ENCODE measurements around the gene HECTD4. TPM values are rescaled to one million over a fixed set of nuclear protein-coding genes. Genes with fewer than 3 reads are reported as not detected.

Gene HECTD4
- polyA plus RNA-seq, 1 experiment: 7.3 TPM

DNA sequence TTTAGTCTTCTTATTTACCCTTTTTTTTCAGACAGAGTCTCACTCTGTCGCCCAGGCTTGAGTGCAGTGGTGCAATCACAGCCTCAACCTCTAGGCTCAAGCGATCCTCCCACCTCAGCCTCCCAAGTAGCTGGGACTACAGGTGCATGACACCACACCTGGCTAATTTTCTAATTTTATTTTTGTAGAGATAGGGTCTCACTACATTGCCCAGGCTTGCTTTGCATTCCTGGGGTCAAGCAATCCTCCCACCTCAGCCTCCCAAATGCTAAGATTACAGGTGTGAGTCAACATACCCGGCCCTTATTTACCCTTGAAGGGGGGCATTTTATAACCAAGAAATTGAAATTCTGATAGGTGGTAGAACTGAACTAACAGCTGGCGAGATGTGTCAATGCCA is 21.0 kb downstream of the HECTD4 start:
- Histone ChIP-seq H3K4me3 (ENCODE audit: low read depth, low read length) (no peak overlapping the region), H3K27me3 (ENCODE audit: control insufficient read depth, insufficient read depth, low read length) (no peaks in the 10 kb centered on the region), H3K36me3 (ENCODE audit: control insufficient read depth, insufficient read depth, low read length) (no peaks in the 10 kb centered on the region)
- CTCF ChIA-PET: no interaction called here
- POLR2A ChIA-PET: no interaction called here
- DNase-seq (ENCODE audit: low read depth): no peak
- no peak for TF ChIP-seq CTCF (IDR thresholded peaks at IDR 0.05; ENCODE audit: insufficient read depth, low read depth, low read length)

- no peaks in the 10 kb centered on the region for H3K27me3 ChIP-seq (ENCODE audit: control insufficient read depth, insufficient read depth, low read length)
- TF ChIP-seq CTCF (IDR thresholded peaks at IDR 0.05; ENCODE audit: insufficient read depth, low read depth, low read length): no peak
- ChIA-PET POLR2A (no interaction called here), CTCF (interaction anchor here (1.0 kb wide), 1 partner anchor 11 kb away, joined by 3 read pairs; no protein-coding TSS in a partner anchor)
- no peak overlapping the region for H3K4me3 ChIP-seq (ENCODE audit: low read depth, low read length)
- no peak for DNase-seq (ENCODE audit: low read depth)
- H3K36me3 ChIP-seq (ENCODE audit: control insufficient read depth, insufficient read depth, low read length): no peaks in the 10 kb centered on the region
These were observed 22.9 kb downstream of the HECTD4 start for GRCh38 chr12:112359290-112359689.

GRCh38 chr12:112357214-112357613 is 25.0 kb downstream of the HECTD4 start:
- ChIA-PET POLR2A (no interaction called here), CTCF (no interaction called here)
- Histone ChIP-seq H3K4me3 (ENCODE audit: low read depth, low read length) (no peak overlapping the region), H3K36me3 (ENCODE audit: control insufficient read depth, insufficient read depth, low read length) (no peaks in the 10 kb centered on the region), H3K27me3 (ENCODE audit: control insufficient read depth, insufficient read depth, low read length) (no peaks in the 10 kb centered on the region)
- TF ChIP-seq CTCF (IDR thresholded peaks at IDR 0.05; ENCODE audit: insufficient read depth, low read depth, low read length): no peak
- no peak for DNase-seq (ENCODE audit: low read depth)

DNA sequence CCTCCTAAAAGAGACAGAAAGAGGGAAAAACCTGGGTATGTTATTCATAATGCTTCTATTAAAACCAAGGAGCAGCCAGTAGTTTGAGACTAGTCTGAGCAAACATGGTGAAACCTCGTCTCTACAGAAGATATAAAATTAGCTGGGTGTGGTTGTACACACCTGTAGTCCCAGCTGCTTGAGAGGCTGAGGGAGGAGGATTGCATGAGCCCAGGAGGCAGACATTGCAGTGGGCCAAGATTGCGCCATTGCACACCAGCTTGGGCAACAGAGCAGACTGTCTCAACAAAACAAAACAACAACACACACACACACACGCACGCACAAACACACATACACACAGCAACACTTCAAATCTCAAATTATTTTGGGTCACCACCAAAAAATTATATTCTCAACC is 27.8 kb downstream of the HECTD4 start:
- TF ChIP-seq CTCF (IDR thresholded peaks at IDR 0.05; ENCODE audit: insufficient read depth, low read depth, low read length): no peak
- CTCF ChIA-PET: no interaction called here
- no peak overlapping the region for H3K4me3 ChIP-seq (ENCODE audit: low read depth, low read length)
- no peaks in the 10 kb centered on the region for H3K36me3 ChIP-seq (ENCODE audit: control insufficient read depth, insufficient read depth, low read length)
- POLR2A ChIA-PET: no interaction called here
- no peak for DNase-seq (ENCODE audit: low read depth)
- no peaks in the 10 kb centered on the region for H3K27me3 ChIP-seq (ENCODE audit: control insufficient read depth, insufficient read depth, low read length)

GRCh38 chr12:112353393-112353792 is 28.8 kb downstream of the HECTD4 start:
- no peak for TF ChIP-seq CTCF (IDR thresholded peaks at IDR 0.05; ENCODE audit: insufficient read depth, low read depth, low read length)
- Histone ChIP-seq H3K36me3 (ENCODE audit: control insufficient read depth, insufficient read depth, low read length) (no peaks in the 10 kb centered on the region), H3K4me3 (ENCODE audit: low read depth, low read length) (no peak overlapping the region), H3K27me3 (ENCODE audit: control insufficient read depth, insufficient read depth, low read length) (no peaks in the 10 kb centered on the region)
- no peak for DNase-seq (ENCODE audit: low read depth)
- ChIA-PET CTCF (interaction anchor here (0.6 kb wide), 1 partner anchor 155 kb away, joined by 3 read pairs; no protein-coding TSS in a partner anchor), POLR2A (no interaction called here)
